Large intestine (tissue), 3 donors: ENCODE measurements around the gene FCN1. TPM values are rescaled to one million over a fixed set of nuclear protein-coding genes. Genes with fewer than 3 reads are reported as not detected.

Source experiments
- DNase-seq, 2 donors: peaks; one replicate each; pipeline versions ENCODE4 v3.0.0 to v3.0.0-alpha.2; 2013
- H3K27ac ChIP-seq: one replicate; pipeline ENCODE4 v1.5.1; 2013; ENCODE audit warnings: low read length
- H3K27me3 ChIP-seq: 2 replicates; pipeline ENCODE4 v1.6.1; 2013; ENCODE audit warnings: low read length; ENCODE audit not compliant: control insufficient read depth, insufficient read depth
- H3K36me3 ChIP-seq: 2 replicates; pipeline ENCODE4 v1.6.1; 2013; ENCODE audit warnings: low read length; ENCODE audit not compliant: control insufficient read depth, insufficient read depth
- H3K4me1 ChIP-seq: one replicate; pipeline ENCODE4 v1.6.1; 2013; ENCODE audit warnings: low read length; ENCODE audit not compliant: control insufficient read depth, insufficient read depth
- H3K4me3 ChIP-seq: one replicate; pipeline ENCODE4 v1.5.1; 2013; ENCODE audit warnings: low read length
- H3K9me3 ChIP-seq: one replicate; pipeline ENCODE4 v1.6.1; 2013; ENCODE audit warnings: mild to moderate bottlenecking, low read depth, low read length, moderate library complexity; ENCODE audit not compliant: control insufficient read depth
- WGBS: methylation state at CpG from one replicate; pipeline ENCODE4 v1.1.5; 2013; ENCODE audit warnings: low lambda C conversion rate; ENCODE audit not compliant: insufficient coverage; 5-methylcytosine and 5-hydroxymethylcytosine counted together
- polyA plus RNA-seq: library from polyadenylated mRNA; unstranded; fragments of 120-200 nt; gene quantifications from one replicate; pipeline ENCODE4 v1.2.1, GENCODE V29; 2013

FCN1 gene
- polyA plus RNA-seq, 1 donor: 0.55 TPM

- H3K27ac ChIP-seq: no peak overlapping the region
- no peaks in the 10 kb centered on the region for H3K4me1 ChIP-seq
- H3K4me3 ChIP-seq: no peak overlapping the region
- H3K9me3 ChIP-seq: no peaks in the 10 kb centered on the region
- no peak for DNase-seq
- H3K27me3 ChIP-seq: peaks cover 12% of the 10 kb centered on the region
- 100% methylated on average over 2 of the region's 13 CpGs for WGBS
- H3K36me3 ChIP-seq: no peaks in the 10 kb centered on the region
Measured at GRCh38 chr9:134936346-134937163, 18.8 kb upstream of the FCN1 start.

DNA sequence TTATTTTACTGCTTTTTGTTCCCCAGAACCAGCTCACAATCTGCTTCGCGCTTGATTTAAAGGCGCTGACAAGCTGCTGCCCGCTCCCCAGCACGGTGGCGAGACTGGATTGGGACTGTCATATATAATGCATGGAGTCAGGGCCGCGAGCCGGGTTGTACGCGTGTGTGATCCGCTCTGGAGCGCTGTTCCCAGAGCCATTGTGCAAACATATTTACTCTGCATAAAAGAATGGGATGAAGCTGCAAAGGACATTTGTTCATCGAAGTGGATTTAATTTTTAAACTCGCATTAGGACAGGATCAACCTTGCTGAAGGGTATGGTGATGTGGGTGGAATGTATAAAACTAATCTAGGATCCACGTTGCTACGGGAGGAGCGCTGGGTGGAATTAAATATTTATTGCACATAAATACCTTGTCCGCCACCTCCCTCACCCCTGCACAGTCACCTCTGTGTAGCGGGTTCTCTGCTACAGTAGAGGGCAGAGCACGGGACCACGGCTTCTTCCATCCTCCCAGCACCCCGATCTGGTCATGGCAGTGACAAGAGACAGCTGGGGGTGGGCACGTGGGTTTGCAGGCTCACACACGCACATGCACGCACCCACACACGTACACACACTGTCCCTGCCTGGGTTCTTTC lies 18.1 kb upstream of the FCN1 start:
- no peak overlapping the region for H3K27ac ChIP-seq
- peaks cover 12% of the 10 kb centered on the region for H3K27me3 ChIP-seq
- no peaks in the 10 kb centered on the region for H3K36me3 ChIP-seq
- no peaks in the 10 kb centered on the region for H3K4me1 ChIP-seq
- 88% methylated on average over 5 of the region's 27 CpGs for WGBS
- DNase-seq: no peak
- no peak overlapping the region for H3K4me3 ChIP-seq
- no peaks in the 10 kb centered on the region for H3K9me3 ChIP-seq

DNA sequence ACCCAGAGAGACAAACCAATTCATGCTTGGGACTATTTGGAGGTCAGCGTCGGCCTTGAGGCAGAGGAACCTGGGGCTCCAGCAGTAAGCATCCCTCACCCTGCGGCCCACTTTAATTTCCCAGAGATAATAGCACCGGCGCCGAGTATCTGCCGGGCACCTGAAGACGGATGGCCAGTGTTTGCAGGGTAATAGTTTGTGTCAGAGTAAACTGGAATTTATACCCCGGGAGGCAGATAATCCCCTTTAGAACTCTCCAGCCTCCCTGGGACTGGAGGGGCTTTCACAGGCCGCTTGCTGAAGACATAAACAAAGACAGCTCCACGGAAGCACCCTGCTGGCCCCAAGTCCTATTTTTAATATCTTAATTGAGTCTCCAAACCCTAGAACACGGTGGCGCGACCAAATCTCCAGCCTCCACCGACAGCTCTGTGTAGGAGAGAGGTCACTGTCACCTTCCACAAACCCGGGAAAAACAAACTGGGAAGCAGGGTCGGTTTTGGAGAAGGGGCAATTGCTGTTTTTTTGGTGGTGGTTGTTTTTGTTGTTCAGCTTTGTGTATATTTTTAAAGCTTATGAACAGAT lies 17.4 kb upstream of the FCN1 start:
- peaks cover 12% of the 10 kb centered on the region for H3K27me3 ChIP-seq
- no peaks in the 10 kb centered on the region for H3K36me3 ChIP-seq
- H3K9me3 ChIP-seq: no peaks in the 10 kb centered on the region
- no peak for DNase-seq
- no peak overlapping the region for H3K4me3 ChIP-seq
- WGBS: no CpG with 5 or more reads among the region's 17 CpGs
- no peaks in the 10 kb centered on the region for H3K4me1 ChIP-seq
- no peak overlapping the region for H3K27ac ChIP-seq

DNA sequence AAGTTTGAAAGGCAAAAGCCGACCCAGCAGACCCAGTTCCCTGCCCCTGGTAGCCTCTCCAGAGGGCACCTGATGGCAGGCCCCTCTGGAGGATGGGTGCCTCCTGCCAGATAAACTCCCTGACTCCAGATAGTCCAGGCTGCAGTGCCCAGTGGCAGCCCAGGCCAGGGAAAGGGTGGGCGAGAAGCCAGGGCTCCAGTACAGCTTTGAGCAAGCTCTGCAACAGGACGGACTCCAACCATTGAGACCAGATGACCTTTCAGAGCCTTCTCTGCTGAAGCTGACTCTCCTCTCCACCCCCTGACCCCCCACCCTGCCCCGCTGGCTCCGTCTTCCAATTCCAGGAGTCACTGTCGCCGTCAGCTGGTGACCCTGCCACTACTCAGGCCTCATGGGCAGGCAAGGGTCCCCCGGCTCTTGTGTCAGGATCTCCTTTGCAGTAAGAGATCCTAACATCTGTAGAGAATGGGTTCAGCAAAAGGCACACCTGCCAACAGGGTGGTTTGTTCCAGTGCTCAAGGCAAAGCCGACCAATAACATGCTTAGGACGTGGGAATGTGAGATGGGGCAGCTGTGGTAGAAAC lies 15.5 kb upstream of the FCN1 start:
- Histone ChIP-seq H3K4me3 (no peak overlapping the region), H3K4me1 (no peaks in the 10 kb centered on the region), H3K27me3 (peaks cover 12% of the 10 kb centered on the region), H3K27ac (no peak overlapping the region), H3K36me3 (no peaks in the 10 kb centered on the region), H3K9me3 (no peaks in the 10 kb centered on the region)
- no CpG with 5 or more reads among the region's 10 CpGs for WGBS
- DNase-seq: no peak

DNA sequence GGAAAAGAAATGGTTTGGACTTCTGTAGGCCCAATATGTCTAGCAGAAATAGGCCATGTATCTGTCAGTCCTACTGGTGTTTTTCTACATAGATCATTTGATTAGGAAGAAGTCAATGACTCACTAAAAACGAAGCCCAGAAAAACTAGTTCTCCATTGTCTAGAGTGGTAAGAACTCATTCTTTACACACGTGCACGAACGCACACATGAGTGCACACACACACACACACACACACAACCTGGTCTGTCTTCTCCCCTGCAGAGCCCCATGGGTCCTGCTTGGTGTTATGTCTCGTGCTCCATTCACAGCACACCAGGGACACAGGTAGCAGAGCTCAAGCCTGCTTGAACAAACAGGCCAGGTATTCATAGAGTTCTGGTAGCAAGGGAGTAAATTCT lies 14.9 kb upstream of the FCN1 start:
- Histone ChIP-seq H3K27me3 (peaks cover 12% of the 10 kb centered on the region), H3K27ac (no peak overlapping the region), H3K9me3 (no peaks in the 10 kb centered on the region), H3K36me3 (no peaks in the 10 kb centered on the region), H3K4me1 (no peaks in the 10 kb centered on the region), H3K4me3 (no peak overlapping the region)
- DNase-seq: no peak
- no CpG with 5 or more reads among the region's 5 CpGs for WGBS

DNA sequence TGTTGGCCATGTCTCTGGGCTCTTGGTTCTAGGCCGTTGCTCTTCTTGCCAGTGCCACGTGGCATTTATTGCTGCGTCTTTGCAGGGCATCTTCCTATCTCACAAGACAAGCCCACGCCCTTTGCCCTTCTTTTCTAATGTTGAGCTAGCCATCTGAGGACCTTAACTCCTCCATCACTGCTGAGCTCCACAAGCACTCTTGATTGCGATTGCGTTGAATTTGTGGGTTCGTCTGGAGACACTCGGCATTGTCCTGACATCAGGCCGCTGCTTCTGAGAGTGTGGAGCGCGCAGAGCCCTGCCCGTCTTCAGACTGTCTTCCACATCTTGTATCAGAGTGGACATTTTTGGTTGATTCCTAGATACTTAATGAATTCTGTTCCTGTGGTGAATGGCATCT lies 14.5 kb upstream of the FCN1 start:
- DNase-seq: no peak
- no peaks in the 10 kb centered on the region for H3K4me1 ChIP-seq
- peaks cover 12% of the 10 kb centered on the region for H3K27me3 ChIP-seq
- H3K4me3 ChIP-seq: no peak overlapping the region
- no CpG with 5 or more reads among the region's 12 CpGs for WGBS
- no peaks in the 10 kb centered on the region for H3K36me3 ChIP-seq
- H3K27ac ChIP-seq: no peak overlapping the region
- H3K9me3 ChIP-seq: no peaks in the 10 kb centered on the region

DNA sequence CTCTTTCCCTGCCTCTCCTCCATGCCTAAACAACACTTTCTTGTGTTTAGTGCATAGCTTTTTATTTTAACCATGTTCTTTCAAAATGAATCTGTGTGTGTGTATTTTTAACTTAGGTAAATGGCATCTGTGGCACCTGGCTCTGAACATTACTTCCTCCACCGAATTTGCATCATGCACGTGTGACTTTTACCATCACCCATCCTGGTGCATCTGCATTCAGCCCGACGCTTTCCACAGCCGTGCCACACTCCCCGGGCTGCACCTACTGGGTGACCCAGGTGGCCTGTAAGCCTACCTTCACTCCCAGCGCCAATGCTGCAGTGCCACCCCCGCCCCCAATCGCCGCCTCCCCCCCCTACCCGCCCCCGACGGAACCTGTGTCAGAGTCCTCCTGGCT lies 12.7 kb upstream of the FCN1 start:
- Histone ChIP-seq H3K4me3 (no peak overlapping the region), H3K27me3 (peaks cover 9% of the 10 kb centered on the region), H3K4me1 (no peaks in the 10 kb centered on the region), H3K36me3 (no peaks in the 10 kb centered on the region), H3K9me3 (no peaks in the 10 kb centered on the region), H3K27ac (no peak overlapping the region)
- DNase-seq: no peak
- no CpG with 5 or more reads among the region's 13 CpGs for WGBS

DNA sequence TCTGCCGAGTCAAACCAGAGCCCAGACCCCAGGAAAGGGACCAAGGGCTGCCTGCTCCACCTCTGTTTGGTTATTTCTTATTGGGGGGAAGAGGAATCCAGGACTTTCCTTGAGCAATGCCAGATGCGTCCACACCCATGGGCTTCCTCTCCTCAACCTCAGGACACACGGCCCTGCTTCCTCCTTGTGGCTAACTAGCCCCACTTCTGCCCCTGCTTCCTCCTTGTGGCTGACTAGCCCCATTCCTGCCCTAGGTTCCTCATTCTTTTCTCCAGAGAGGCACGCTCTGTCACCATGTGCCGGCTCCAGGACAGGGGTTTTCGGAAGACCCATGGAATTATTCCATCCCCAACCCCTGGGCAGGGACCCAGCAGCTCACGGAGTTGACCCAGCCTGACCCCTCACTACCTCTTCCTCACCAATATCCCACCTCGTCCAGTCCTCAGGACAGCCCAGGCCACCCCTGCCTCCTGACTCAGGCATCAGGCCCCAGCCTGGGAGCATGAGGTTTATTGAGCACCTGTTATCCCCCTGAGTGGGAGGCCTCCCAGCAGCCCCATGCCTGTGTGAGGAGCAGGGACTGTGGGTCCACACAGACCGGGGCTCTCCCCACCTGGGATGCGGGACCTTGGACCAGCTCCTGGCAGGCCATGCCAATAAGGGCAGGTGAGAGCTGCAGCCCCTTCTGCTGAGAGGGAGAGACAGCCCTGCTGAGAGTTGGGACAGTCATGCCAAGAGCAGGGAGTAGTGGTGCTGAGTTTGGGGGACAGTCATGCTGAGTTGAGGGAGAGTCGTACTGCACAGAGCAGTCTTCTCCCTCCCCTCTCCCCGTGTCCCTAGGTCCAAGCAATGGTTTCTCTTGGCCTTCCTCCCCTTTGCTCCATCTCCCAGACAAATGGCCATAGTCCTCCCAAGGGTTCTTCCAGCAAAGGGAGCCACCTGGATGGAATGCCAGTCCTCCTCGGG lies 11.8 kb upstream of the FCN1 start:
- no peak for DNase-seq
- Histone ChIP-seq H3K27me3 (no peaks in the 10 kb centered on the region), H3K4me1 (no peaks in the 10 kb centered on the region), H3K9me3 (no peaks in the 10 kb centered on the region), H3K36me3 (no peaks in the 10 kb centered on the region), H3K4me3 (no peak overlapping the region), H3K27ac (no peak overlapping the region)
- WGBS: no CpG with 5 or more reads among the region's 13 CpGs

- no CpG with 5 or more reads among the region's 15 CpGs for WGBS
- H3K4me1 ChIP-seq: no peaks in the 10 kb centered on the region
- no peaks in the 10 kb centered on the region for H3K9me3 ChIP-seq
- H3K27ac ChIP-seq: no peak overlapping the region
- no peaks in the 10 kb centered on the region for H3K27me3 ChIP-seq
- no peak for DNase-seq
- H3K36me3 ChIP-seq: no peaks in the 10 kb centered on the region
- H3K4me3 ChIP-seq: no peak overlapping the region
Measured at GRCh38 chr9:134928436-134929192, 10.9 kb upstream of the FCN1 start.
